K562 (cell line): ENCODE data around the gene S100A1. TPM values are rescaled to one million over a fixed set of nuclear protein-coding genes. Genes with fewer than 3 reads are reported as not detected.
A peak's percentile ranks its signal among the peaks of the same experiment; 100 is the strongest.

Source experiments
- CEBPB ChIP-seq: fragments of 450-650 bp; IDR thresholded peaks from 2 replicates; pipeline ENCODE4 v1.6.1; 2016; ENCODE audit warnings: missing genetic modification characterization, missing compliant biosample characterization
- CUX1 ChIP-seq: fragments of 200-800 bp; sonication (Bioruptor generic); IDR thresholded peaks from 2 replicates; pipeline ENCODE4 v1.6.1; 2016; ENCODE audit warnings: missing genetic modification characterization, missing compliant biosample characterization
- DPF2 ChIP-seq: fragments of 450-650 bp; IDR thresholded peaks from 2 replicates; pipeline ENCODE4 v1.6.1; 2016
- ETV6 ChIP-seq, 3 experiments: fragments of 150-350 bp in 1 of 3; sonication (generic) in 1 of 3; formaldehyde crosslinking in 1 of 3; IDR thresholded peaks; 2 replicates each; pipeline versions ENCODE4 v1.6.1 to v1.8.0; 2014 to 2022; ENCODE audit warnings: borderline replicate concordance in 2 of 3, low read depth in 2 of 3, antibody characterized with exemption in 1 of 3, low read length in 1 of 3, mild to moderate bottlenecking in 1 of 3, missing genetic modification reagents in 1 of 3
- LARP7 ChIP-seq: fragments of 450-650 bp; IDR thresholded peaks from 2 replicates; pipeline ENCODE4 v1.6.1; 2016
- MECOM ChIP-seq: fragments of 250-450 bp; sonication (Bioruptor Pico); IDR thresholded peaks from 2 replicates; pipeline ENCODE4 v1.8.0; 2022; ENCODE audit warnings: inconsistent platforms
- NCOA6 ChIP-seq: fragments of 450-650 bp; IDR thresholded peaks from 2 replicates; pipeline ENCODE4 v1.6.1; 2017; ENCODE audit warnings: mild to moderate bottlenecking
- POLR2A ChIP-seq: fragments of 450-650 bp; conservative IDR thresholded peaks from 2 replicates; pipeline ENCODE4 v1.6.1; 2016
- REST ChIP-seq, 2 experiments: fragments of 450-650 bp; formaldehyde crosslinking in 1 of 2; IDR thresholded peaks; 2 replicates each; pipeline versions ENCODE4 v1.4.0 to v1.6.1; 2014 to 2020; ENCODE audit warnings: mild to moderate bottlenecking in 2 of 2, borderline replicate concordance in 1 of 2, low read depth in 1 of 2
- SREBF2 ChIP-seq: sonication (generic); formaldehyde crosslinking; IDR thresholded peaks from 2 replicates; pipeline ENCODE4 v1.4.0; 2020; ENCODE audit warnings: mild to moderate bottlenecking, missing genetic modification reagents
- SRF ChIP-seq, 2 experiments: fragments of 250-450, 450-650 bp in 1 of 2; sonication (Bioruptor Pico) in 1 of 2; sonication (generic) in 1 of 2; formaldehyde crosslinking; IDR thresholded peaks; 2 replicates each; pipeline versions ENCODE4 v1.5.0 to v1.5.1; 2020 to 2022; ENCODE audit warnings: mild to moderate bottlenecking in 1 of 2, missing genetic modification reagents in 1 of 2
- U2AF1 ChIP-seq: fragments of 200-400 bp; formaldehyde crosslinking; optimal IDR thresholded peaks from 2 replicates; pipeline ENCODE3; 2017; ENCODE audit warnings: mild to moderate bottlenecking, low read depth, low read length, moderate library complexity
- ZKSCAN1 ChIP-seq: fragments of 150-350 bp; IDR thresholded peaks from 2 replicates; pipeline ENCODE4 v1.6.1; 2016; ENCODE audit warnings: low read depth, low read length
- ZNF644 ChIP-seq: fragments of 200-800 bp; sonication (Bioruptor generic); IDR thresholded peaks from 2 replicates; pipeline ENCODE4 v1.6.1; 2016; ENCODE audit warnings: low read depth, missing genetic modification characterization, missing compliant biosample characterization
- polyA plus RNA-seq, 8 experiments: library from polyadenylated mRNA; depleted of rRNA in 4 of 8; stranded (reverse) in 5 of 8; unstranded in 3 of 8; fragments of >200 nt; fragmentation: Nextera tagmentation in 2 of 8; fragmentation: Illumina TruSeq in 1 of 8; extraction: Ambion mirVana in 2 of 8; extraction: Trizol in 1 of 8; gene quantifications; 2 replicates each; pipeline versions ENCODE4 v1.2.1 to v1.2.3, GENCODE V29; 2011 to 2014; ENCODE audit warnings: inconsistent platforms in 1 of 8, missing spikeins in 1 of 8
- total RNA-seq, 7 experiments: library from RNA; depleted of rRNA in 6 of 7; stranded (reverse); fragments of >200 nt in 6 of 7; fragmentation: Illumina TruSeq in 2 of 7; extraction: Trizol in 2 of 7; gene quantifications; 2 replicates each; pipeline versions ENCODE4 v1.2.1 to v1.2.3, GENCODE V29; 2011 to 2021; ENCODE audit warnings: low replicate concordance in 1 of 7

The S100A1 gene
- total and polyA plus RNA-seq, 9 of the 15 experiments (the other 6 are each of a cell fraction or from before 2014, with no cell fraction given), result 0.44 to 30.1 (median 12.7) TPM

GRCh38 chr1:153608742-153609584 lies 19.3 kb upstream of the S100A1 start (continued):
- no peak for TF ChIP-seq ZKSCAN1
- TF ChIP-seq LARP7, result no peak
- no peak for TF ChIP-seq REST (IDR thresholded peaks at IDR 0.05; ENCODE audit: borderline replicate concordance)
- TF ChIP-seq REST (CRISPR knock-in tag; IDR thresholded peaks at IDR 0.05; ENCODE audit: low read depth), result no peak
- no peak for TF ChIP-seq ETV6 (IDR thresholded peaks at IDR 0.05; ENCODE audit: borderline replicate concordance in 1 of 2, low read depth in 2 of 2, low read length in 1 of 2)
- TF ChIP-seq ETV6 (CRISPR knock-in tag; IDR thresholded peaks at IDR 0.05; ENCODE audit: borderline replicate concordance), result no peak
- no peak for TF ChIP-seq SREBF2 (CRISPR knock-in tag)
- TF ChIP-seq U2AF1, result no peak
- 0 out of 4 replicates have a peak, but pooled peaks of 1 of the 2 experiments have one; percentile 24 for TF ChIP-seq SRF (CRISPR knock-in tag; IDR thresholded peaks at IDR 0.05)
- no peak for TF ChIP-seq ZNF644 (tag)
- TF ChIP-seq POLR2A, result peak; percentile 42; the same call in 1 of the 2 replicates
- TF ChIP-seq CUX1 (CRISPR knock-in tag), result no peak
- TF ChIP-seq CEBPB, result no peak
- peak; percentile 56; the same call in 1 of the 2 replicates for TF ChIP-seq MECOM (CRISPR knock-in tag)
- TF ChIP-seq NCOA6, result no peak
- peak; percentile 86; the same call in 1 of the 2 replicates for TF ChIP-seq DPF2
